Activated T-helper 1 cell treated with anti-CD3 and anti-CD28 coated beads, Interleukin-12 subunit alpha, Interleukin-12 subunit beta, Interleukin-2, Interleukin-4 antibody, amounts not matched to agents 30 ng/mL and 10 ng/mL and 1 ng/mL, durations not matched to agents 14 hours and 24 hours and 36 hours (primary cell): Measurements from ENCODE around the gene FTCDNL1. TPM values are rescaled to one million over a fixed set of nuclear protein-coding genes. Genes with fewer than 3 reads are reported as not detected.

ENCODE experiments used
- DNase-seq: peaks from one replicate; pipeline ENCODE4 v3.0.0; 2021; ENCODE audit warnings: low spot score
- H3K27ac Mint-ChIP-seq: one replicate; pipeline ENCODE4 v1.8.0; 2021; ENCODE audit warnings: mild to moderate bottlenecking, mixed read lengths
- H3K27me3 Mint-ChIP-seq: one replicate; pipeline ENCODE4 v1.8.0; 2022; ENCODE audit warnings: mild to moderate bottlenecking, moderate library complexity, mixed read lengths; ENCODE audit not compliant: insufficient read depth
- H3K36me3 Mint-ChIP-seq: one replicate; pipeline ENCODE4 v1.8.0; 2021; ENCODE audit warnings: low read depth, mixed read lengths
- H3K4me1 Mint-ChIP-seq: one replicate; pipeline ENCODE4 v1.8.0; 2021; ENCODE audit warnings: low read depth, mixed read lengths
- H3K4me3 Mint-ChIP-seq: one replicate; pipeline ENCODE4 v1.8.0; 2021; ENCODE audit warnings: mild to moderate bottlenecking, moderate library complexity, mixed read lengths
- H3K9me3 Mint-ChIP-seq: one replicate; pipeline ENCODE4 v1.8.0; 2021; ENCODE audit warnings: mixed read lengths
- intact Hi-C: fragments of 100-400 bp; cut with micrococcal nuclease; formaldehyde crosslinking; loops from one replicate; pipeline ENCODE4 v1.15.1; 2024
- total RNA-seq: library from RNA; stranded (reverse); gene quantifications from 2 replicates; pipeline ENCODE4 v1.2.3, GENCODE V29; 2022

The FTCDNL1 gene
- total RNA-seq, 1 donor from 2014 or later, result 1.7 TPM

- Mint-ChIP-seq H3K4me3 (no peak overlapping the region), H3K4me1 (no peaks in the 10 kb centered on the region), H3K36me3 (no peaks in the 10 kb centered on the region), H3K9me3 (no peaks in the 10 kb centered on the region), H3K27ac (no peak overlapping the region), H3K27me3 (peaks cover 47% of the 10 kb centered on the region)
- intact Hi-C loops, result loop anchor here (1.0 to 5.0 kb wide), 2 partner anchors 81 to 157 kb away; no protein-coding TSS in a partner anchor
- DNase-seq, result no peak
Observed at GRCh38 chr2:199861132-199861774, 10.3 kb upstream of the FTCDNL1 start.

GRCh38 chr2:199855812-199856211 lies 4.8 kb upstream of the FTCDNL1 start:
- Mint-ChIP-seq H3K27ac (no peak overlapping the region), H3K36me3 (no peaks in the 10 kb centered on the region), H3K27me3 (peaks cover 22% of the 10 kb centered on the region), H3K4me3 (no peak overlapping the region), H3K9me3 (no peaks in the 10 kb centered on the region), H3K4me1 (peaks cover 6% of the 10 kb centered on the region)
- DNase-seq, result no peak
- intact Hi-C loops, result no loop called here

- Mint-ChIP-seq H3K27me3 (peaks cover 16% of the 10 kb centered on the region), H3K4me3 (no peak overlapping the region), H3K27ac (no peak overlapping the region), H3K9me3 (no peaks in the 10 kb centered on the region), H3K4me1 (peaks cover 6% of the 10 kb centered on the region), H3K36me3 (no peaks in the 10 kb centered on the region)
- no peak for DNase-seq
- intact Hi-C loops, result loop anchor here (1.0 to 5.0 kb wide), 3 partner anchors 59 to 1929 kb away; partner anchors contain the start of genes ALS2, C2orf69, MAIP1 and TYW5
Observed at GRCh38 chr2:199851883-199852282, 891 bp upstream of the FTCDNL1 start.

- intact Hi-C loops, result loop anchor here (1.0 to 5.0 kb wide), 3 partner anchors 60 to 1929 kb away; partner anchors contain the start of genes ALS2, C2orf69, MAIP1 and TYW5
- Mint-ChIP-seq H3K27me3 (peaks cover 14% of the 10 kb centered on the region), H3K36me3 (no peaks in the 10 kb centered on the region), H3K4me3 (peak overlapping the region; percentile 94), H3K27ac (peak overlapping the region; percentile 86), H3K9me3 (no peaks in the 10 kb centered on the region), H3K4me1 (peaks cover 6% of the 10 kb centered on the region)
- no peak for DNase-seq
Observed at GRCh38 chr2:199851501-199851810, 464 bp upstream of the FTCDNL1 start.

- H3K27me3 Mint-ChIP-seq, result peaks cover 15% of the 10 kb centered on the region
- DNase-seq, result no peak
- intact Hi-C loops, result loop anchor here (2.0 to 5.0 kb wide), 2 partner anchors 107 to 1931 kb away; partner anchors contain the start of genes ALS2, MAIP1 and TYW5
- H3K36me3 Mint-ChIP-seq, result no peaks in the 10 kb centered on the region
- peaks cover 6% of the 10 kb centered on the region for H3K4me1 Mint-ChIP-seq
- H3K4me3 Mint-ChIP-seq, result peak overlapping the region; percentile 75
- no peaks in the 10 kb centered on the region for H3K9me3 Mint-ChIP-seq
- no peak overlapping the region for H3K27ac Mint-ChIP-seq
Observed at GRCh38 chr2:199850218-199850717, 724 bp downstream of the FTCDNL1 start.

- intact Hi-C loops, result no loop called here
- H3K9me3 Mint-ChIP-seq, result no peaks in the 10 kb centered on the region
- peaks cover 6% of the 10 kb centered on the region for H3K4me1 Mint-ChIP-seq
- no peak for DNase-seq
- no peak overlapping the region for H3K27ac Mint-ChIP-seq
- H3K36me3 Mint-ChIP-seq, result no peaks in the 10 kb centered on the region
- peaks cover 13% of the 10 kb centered on the region for H3K27me3 Mint-ChIP-seq
- no peak overlapping the region for H3K4me3 Mint-ChIP-seq
Observed at GRCh38 chr2:199848389-199849130, 2.4 kb downstream of the FTCDNL1 start.

GRCh38 chr2:199847181-199847864 lies 3.7 kb downstream of the FTCDNL1 start:
- Mint-ChIP-seq H3K4me1 (peaks cover 6% of the 10 kb centered on the region), H3K36me3 (no peaks in the 10 kb centered on the region), H3K27me3 (peaks cover 10% of the 10 kb centered on the region), H3K27ac (no peak overlapping the region), H3K4me3 (no peak overlapping the region), H3K9me3 (no peaks in the 10 kb centered on the region)
- intact Hi-C loops, result no loop called here
- no peak for DNase-seq

- no peaks in the 10 kb centered on the region for H3K4me1 Mint-ChIP-seq
- no peak overlapping the region for H3K4me3 Mint-ChIP-seq
- H3K36me3 Mint-ChIP-seq, result no peaks in the 10 kb centered on the region
- no peak for DNase-seq
- H3K27ac Mint-ChIP-seq, result no peak overlapping the region
- H3K9me3 Mint-ChIP-seq, result no peaks in the 10 kb centered on the region
- H3K27me3 Mint-ChIP-seq, result peaks cover 4% of the 10 kb centered on the region
- intact Hi-C loops, result no loop called here
Observed at GRCh38 chr2:199842631-199843395, 8.2 kb downstream of the FTCDNL1 start.

GRCh38 chr2:199841409-199841808 lies 9.6 kb downstream of the FTCDNL1 start:
- Mint-ChIP-seq H3K27me3 (peaks cover under 1% of the 10 kb centered on the region), H3K36me3 (no peaks in the 10 kb centered on the region), H3K27ac (no peak overlapping the region), H3K4me1 (no peaks in the 10 kb centered on the region), H3K9me3 (no peaks in the 10 kb centered on the region), H3K4me3 (no peak overlapping the region)
- intact Hi-C loops, result no loop called here
- no peak for DNase-seq

GRCh38 chr2:199838399-199838798 lies 12.6 kb downstream of the FTCDNL1 start:
- Mint-ChIP-seq H3K27me3 (no peaks in the 10 kb centered on the region), H3K4me1 (no peaks in the 10 kb centered on the region), H3K9me3 (no peaks in the 10 kb centered on the region), H3K4me3 (no peak overlapping the region), H3K36me3 (no peaks in the 10 kb centered on the region), H3K27ac (no peak overlapping the region)
- DNase-seq, result no peak
- intact Hi-C loops, result no loop called here

- Mint-ChIP-seq H3K36me3 (no peaks in the 10 kb centered on the region), H3K27ac (no peak overlapping the region), H3K4me3 (no peak overlapping the region), H3K4me1 (no peaks in the 10 kb centered on the region), H3K9me3 (no peaks in the 10 kb centered on the region), H3K27me3 (no peaks in the 10 kb centered on the region)
- DNase-seq, result no peak
- intact Hi-C loops, result no loop called here
Observed at GRCh38 chr2:199836943-199837342, 14.0 kb downstream of the FTCDNL1 start.

GRCh38 chr2:199833525-199833924 lies 17.5 kb downstream of the FTCDNL1 start:
- Mint-ChIP-seq H3K27me3 (no peaks in the 10 kb centered on the region), H3K4me1 (no peaks in the 10 kb centered on the region)
- intact Hi-C loops, result no loop called here

More at GRCh38 chr2:199833525-199833924, 17.5 kb downstream of the FTCDNL1 start:
- no peak overlapping the region for H3K4me3 Mint-ChIP-seq
- H3K27ac Mint-ChIP-seq, result no peak overlapping the region
- no peaks in the 10 kb centered on the region for H3K9me3 Mint-ChIP-seq
- DNase-seq, result no peak
- H3K36me3 Mint-ChIP-seq, result no peaks in the 10 kb centered on the region
